SK-N-SH (cell line): ENCODE results near the gene MIPOL1. TPM values are rescaled to one million over a fixed set of nuclear protein-coding genes. Genes with fewer than 3 reads are reported as not detected.

Experiments used
- CTCF ChIA-PET: fragments of 300-600, 350-600 bp; formaldehyde crosslinking; extraction: SDS; loops from one replicate; lab custom pipeline; 2021; lab: Yijun Ruan, JAX
- POLR2A ChIA-PET: fragments of 350-600 bp; sonication (Branson Sonifier 250); formaldehyde crosslinking; extraction: SDS; loops from one replicate; lab custom pipeline; 2020; ENCODE audit warnings: antibody characterized with exemption, inconsistent platforms; lab: Yijun Ruan, JAX
- DNase-seq: peaks from one replicate; pipeline ENCODE4 v3.0.0; 2012
- H2AFZ ChIP-seq: fragments of 200-600 bp; sonication (generic); 2 replicates; pipeline ENCODE4 v1.8.1; 2016; ENCODE audit warnings: antibody characterized with exemption, mild to moderate bottlenecking, low read depth
- H3F3A ChIP-seq: fragments of 200-600 bp; sonication (generic); replicated peaks from 2 replicates; pipeline ENCODE3; 2016; ENCODE audit warnings: antibody characterized with exemption, mild to moderate bottlenecking; ENCODE audit not compliant: insufficient read depth
- H3K27ac ChIP-seq, 2 experiments: fragments of 200-500 bp in 1 of 2; fragments of 200-600 bp in 1 of 2; sonication (Bioruptor generic) in 1 of 2; sonication (generic), shearing (Covaris generic) in 1 of 2; 2 replicates each; pipeline versions ENCODE4 v1.5.1 to v1.6.1; 2014 to 2016; ENCODE audit warnings: low read depth in 2 of 2, inconsistent platforms in 1 of 2, low read length in 1 of 2, mild to moderate bottlenecking in 1 of 2, mixed read lengths in 1 of 2
- H3K27me3 ChIP-seq: fragments of 200-600 bp; sonication (generic), shearing (Covaris generic); 2 replicates; pipeline ENCODE4 v1.6.1; 2016; ENCODE audit warnings: mixed run types; ENCODE audit not compliant: insufficient read depth
- H3K36me3 ChIP-seq, 2 experiments: fragments of 200-500 bp in 1 of 2; fragments of 200-600 bp in 1 of 2; sonication (Bioruptor generic) in 1 of 2; sonication (generic) in 1 of 2; replicated peaks in 1 of 2; 2 replicates each; pipeline versions ENCODE3 to v1.5.1; 2014 to 2016; ENCODE audit warnings: low read length in 1 of 2, mild to moderate bottlenecking in 1 of 2; ENCODE audit not compliant: insufficient read depth in 2 of 2, control insufficient read depth in 1 of 2
- H3K4me1 ChIP-seq, 2 experiments: fragments of 200-500 bp in 1 of 2; fragments of 200-600 bp in 1 of 2; sonication (Bioruptor generic) in 1 of 2; sonication (generic), shearing (Covaris generic) in 1 of 2; 2 replicates each; pipeline versions ENCODE4 v1.5.1 to v1.6.1; 2014 to 2016; ENCODE audit warnings: low read depth in 1 of 2, low read length in 1 of 2, mixed run types in 1 of 2; ENCODE audit not compliant: insufficient read depth in 2 of 2, control insufficient read depth in 1 of 2
- H3K4me2 ChIP-seq: fragments of 200-600 bp; sonication (generic), shearing (Covaris generic); 2 replicates; pipeline ENCODE4 v1.6.1; 2017; ENCODE audit warnings: mixed run types
- H3K4me3 ChIP-seq, 2 experiments: fragments of 200-500 bp in 1 of 2; fragments of 200-600 bp in 1 of 2; sonication (Bioruptor generic) in 1 of 2; sonication (generic), shearing (Covaris generic) in 1 of 2; 2 replicates each; pipeline versions ENCODE4 v1.5.1 to v1.8.1; 2014 to 2016; ENCODE audit warnings: low read depth in 2 of 2, inconsistent platforms in 1 of 2, low read length in 1 of 2, mild to moderate bottlenecking in 1 of 2, mixed read lengths in 1 of 2, moderate library complexity in 1 of 2
- H3K79me2 ChIP-seq: fragments of 200-600 bp; sonication (generic); 2 replicates; pipeline ENCODE4 v1.8.1; 2017; ENCODE audit warnings: mild to moderate bottlenecking; ENCODE audit not compliant: insufficient read depth
- H3K9ac ChIP-seq: fragments of 200-600 bp; sonication (generic); 2 replicates; pipeline ENCODE4 v1.6.1; 2017; ENCODE audit warnings: mixed run types
- H3K9me2 ChIP-seq: fragments of 200-600 bp; sonication (generic); 2 replicates; pipeline ENCODE4 v1.6.1; 2017; ENCODE audit warnings: mixed run types
- H3K9me3 ChIP-seq: fragments of 200-600 bp; sonication (generic); 2 replicates; pipeline ENCODE4 v1.6.1; 2017; ENCODE audit warnings: mixed run types, mild to moderate bottlenecking, moderate library complexity
- H4K20me1 ChIP-seq: fragments of 200-600 bp; sonication (generic); 2 replicates; pipeline ENCODE4 v1.6.1; 2017; ENCODE audit warnings: mild to moderate bottlenecking, mixed run types; ENCODE audit not compliant: insufficient read depth
- EP300 ChIP-seq, 2 experiments: IDR thresholded peaks; 2 replicates each; pipeline versions ENCODE4 v1.4.0 to v1.6.1; 2012; ENCODE audit warnings: borderline replicate concordance in 1 of 2, low read depth in 1 of 2, low read length in 1 of 2
- FOXM1 ChIP-seq: IDR thresholded peaks from 2 replicates; pipeline ENCODE4 v1.4.0; 2012; ENCODE audit warnings: low read depth, mild to moderate bottlenecking
- MAX ChIP-seq: IDR thresholded peaks from 2 replicates; pipeline ENCODE4 v1.4.0; 2012; ENCODE audit warnings: low read depth
- MEF2A ChIP-seq: IDR thresholded peaks from 2 replicates; pipeline ENCODE4 v1.4.0; 2012; ENCODE audit warnings: low read depth, borderline replicate concordance
- NRF1 ChIP-seq: IDR thresholded peaks from 2 replicates; pipeline ENCODE4 v1.6.1; 2012; ENCODE audit warnings: low read depth, mild to moderate bottlenecking, low read length
- REST ChIP-seq: IDR thresholded peaks from 2 replicates; pipeline ENCODE4 v1.6.1; 2012; ENCODE audit warnings: mild to moderate bottlenecking, low read depth, low read length, moderate library complexity
- RFX5 ChIP-seq: IDR thresholded peaks from 2 replicates; pipeline ENCODE4 v1.6.1; 2012; ENCODE audit warnings: mild to moderate bottlenecking, improper control_type of control experiment, low read length
- TAF1 ChIP-seq: IDR thresholded peaks from 2 replicates; pipeline ENCODE4 v1.6.1; 2012; ENCODE audit warnings: low read depth, mild to moderate bottlenecking, low read length, moderate library complexity, borderline replicate concordance
- TCF12 ChIP-seq: IDR thresholded peaks from 2 replicates; pipeline ENCODE4 v1.4.0; 2012
- ZBTB33 ChIP-seq: IDR thresholded peaks from 2 replicates; pipeline ENCODE4 v1.4.0; 2012; ENCODE audit warnings: low read depth, borderline replicate concordance
- WGBS: methylation state at CpG from one replicate; pipeline ENCODE4 v1.1.6; 2017; ENCODE audit warnings: low lambda C conversion rate; 5-methylcytosine and 5-hydroxymethylcytosine counted together
- polyA plus RNA-seq, 3 experiments: library from polyadenylated mRNA; depleted of rRNA; stranded (reverse); fragments of >200 nt; gene quantifications; 2 replicates each; pipeline ENCODE4 v1.2.3, GENCODE V29; 2012

MIPOL1 gene
- polyA plus RNA-seq, 1 of the 3 experiments (the other 2 are of a cell fraction) = 0.23 TPM

GRCh38 chr14:37343307-37344094 is 145.8 kb downstream of the MIPOL1 start (continued):
- TF ChIP-seq MAX (no peak), FOXM1 (no peak)

- H3K4me1 ChIP-seq = no peaks in the 10 kb centered on the region
- no peak overlapping the region for H3K4me2 ChIP-seq
- no peak overlapping the region for H2AFZ ChIP-seq
- no peaks in the 10 kb centered on the region for H3K36me3 ChIP-seq
- no peaks in the 10 kb centered on the region for H4K20me1 ChIP-seq
- H3K79me2 ChIP-seq = no peaks in the 10 kb centered on the region
- CTCF ChIA-PET = no interaction called here
- H3F3A ChIP-seq = no peaks in the 10 kb centered on the region
- TF ChIP-seq MEF2A (no peak), REST (no peak), EP300 (IDR thresholded peaks at IDR 0.05; ENCODE audit: borderline replicate concordance in 1 of 2, low read depth in 1 of 2, low read length in 1 of 2) (no peak), ZBTB33 (no peak), TAF1 (no peak), TCF12 (no peak), NRF1 (no peak), RFX5 (no peak)
- no peaks in the 10 kb centered on the region for H3K9me3 ChIP-seq
- H3K4me3 ChIP-seq = no peak overlapping the region
- H3K27ac ChIP-seq = no peak overlapping the region
- no peaks in the 10 kb centered on the region for H3K27me3 ChIP-seq
- no peaks in the 10 kb centered on the region for H3K9me2 ChIP-seq
- POLR2A ChIA-PET = no interaction called here
- DNase-seq = no peak
- WGBS = 7% methylated on average over 3 of the region's 9 CpGs
- no peak overlapping the region for H3K9ac ChIP-seq
These were observed 165.9 kb downstream of the MIPOL1 start for GRCh38 chr14:37363661-37364060.
